Colonic mucosa (tissue), 4 donors: ENCODE results near the gene PRKN. TPM values are rescaled to one million over a fixed set of nuclear protein-coding genes. Genes with fewer than 3 reads are reported as not detected.

Experiments
- DNase-seq: peaks from one replicate; pipeline ENCODE4 v3.0.0-alpha.2; 2020
- H3K27ac ChIP-seq: fragments of 200-600 bp; one replicate; pipeline ENCODE4 v1.8.0; 2021
- H3K27me3 ChIP-seq: fragments of 200-600 bp; one replicate; pipeline ENCODE4 v1.8.0; 2021
- H3K36me3 ChIP-seq: fragments of 200-600 bp; one replicate; pipeline ENCODE4 v1.8.0; 2021
- H3K4me1 ChIP-seq: fragments of 200-600 bp; one replicate; pipeline ENCODE4 v1.8.0; 2021; ENCODE audit warnings: mild to moderate bottlenecking
- H3K4me3 ChIP-seq: fragments of 200-600 bp; one replicate; pipeline ENCODE4 v1.8.0; 2021
- H3K9ac ChIP-seq, 2 donors: one replicate each; pipeline ENCODE4 v1.7.0; 2013; ENCODE audit warnings: control low read depth in 2 of 2, low read depth in 2 of 2, low read length in 2 of 2
- H3K9me3 ChIP-seq: fragments of 200-600 bp; one replicate; pipeline ENCODE4 v1.8.0; 2021
- intact Hi-C: fragments of 100-400 bp; cut with DNase I; formaldehyde crosslinking; loops from one replicate; pipeline ENCODE4 v1.14.1; 2022
- total RNA-seq, 2 donors: library from RNA; stranded (reverse); fragmentation: NEBNext Ultra II Directional in 1 of 2; extraction: Animal tissue kit (Norgen Biotek cat#: 25700) in 1 of 2; gene quantifications; one replicate each; pipeline ENCODE4 v1.2.1, GENCODE V29; 2021
- TF ChIP-seq, protein P1 (sequence below): fragments of 200-600 bp; IDR thresholded peaks from one replicate; pipeline ENCODE4 v1.8.0; 2022; ENCODE audit warnings: antibody characterized with exemption, mild to moderate bottlenecking
- donor health status: healthy.
- donor health status: DM: no; HTN: no; CAD: no.
- donor health status: DM: no; HTN: no; CAD: no.

Gene PRKN
- total RNA-seq, 2 donors from 2014 or later, result 3.7 to 8.1 TPM

DNA sequence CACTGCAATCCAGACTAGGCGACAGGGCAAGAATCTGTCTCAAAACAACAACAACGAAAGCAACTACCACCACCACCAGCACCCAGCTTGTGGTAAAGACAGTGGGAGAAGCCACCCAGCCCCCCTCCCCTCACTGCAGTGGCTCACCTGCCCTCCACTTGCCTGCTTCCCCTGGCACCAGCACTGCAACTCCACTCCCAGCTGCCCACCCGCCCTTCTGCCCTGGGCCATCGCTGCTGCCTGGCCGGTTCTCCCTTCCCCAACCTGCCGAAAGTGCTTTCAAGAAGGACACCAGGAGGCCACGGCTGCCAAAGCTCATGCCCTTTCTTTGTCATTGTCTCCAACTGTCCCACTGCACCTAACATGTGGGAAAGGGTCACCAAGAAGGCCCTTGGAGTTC, 1359.1 kb downstream of the PRKN start:
- no peak overlapping the region for H3K9ac ChIP-seq
- TF ChIP-seq, protein P1, sequence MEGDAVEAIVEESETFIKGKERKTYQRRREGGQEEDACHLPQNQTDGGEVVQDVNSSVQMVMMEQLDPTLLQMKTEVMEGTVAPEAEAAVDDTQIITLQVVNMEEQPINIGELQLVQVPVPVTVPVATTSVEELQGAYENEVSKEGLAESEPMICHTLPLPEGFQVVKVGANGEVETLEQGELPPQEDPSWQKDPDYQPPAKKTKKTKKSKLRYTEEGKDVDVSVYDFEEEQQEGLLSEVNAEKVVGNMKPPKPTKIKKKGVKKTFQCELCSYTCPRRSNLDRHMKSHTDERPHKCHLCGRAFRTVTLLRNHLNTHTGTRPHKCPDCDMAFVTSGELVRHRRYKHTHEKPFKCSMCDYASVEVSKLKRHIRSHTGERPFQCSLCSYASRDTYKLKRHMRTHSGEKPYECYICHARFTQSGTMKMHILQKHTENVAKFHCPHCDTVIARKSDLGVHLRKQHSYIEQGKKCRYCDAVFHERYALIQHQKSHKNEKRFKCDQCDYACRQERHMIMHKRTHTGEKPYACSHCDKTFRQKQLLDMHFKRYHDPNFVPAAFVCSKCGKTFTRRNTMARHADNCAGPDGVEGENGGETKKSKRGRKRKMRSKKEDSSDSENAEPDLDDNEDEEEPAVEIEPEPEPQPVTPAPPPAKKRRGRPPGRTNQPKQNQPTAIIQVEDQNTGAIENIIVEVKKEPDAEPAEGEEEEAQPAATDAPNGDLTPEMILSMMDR, result no peak
- intact Hi-C loops, result no loop called here
- H3K4me1 ChIP-seq, result no peaks in the 10 kb centered on the region
- no peak for DNase-seq
- H3K36me3 ChIP-seq, result no peaks in the 10 kb centered on the region
- no peaks in the 10 kb centered on the region for H3K9me3 ChIP-seq
- H3K27me3 ChIP-seq, result no peaks in the 10 kb centered on the region
- H3K27ac ChIP-seq, result no peak overlapping the region
- no peak overlapping the region for H3K4me3 ChIP-seq

- H3K27me3 ChIP-seq, result no peaks in the 10 kb centered on the region
- H3K4me1 ChIP-seq, result no peaks in the 10 kb centered on the region
- no peak overlapping the region for H3K4me3 ChIP-seq
- H3K36me3 ChIP-seq, result no peaks in the 10 kb centered on the region
- intact Hi-C loops, result no loop called here
- H3K9me3 ChIP-seq, result no peaks in the 10 kb centered on the region
- TF ChIP-seq, protein P1, result no peak
- DNase-seq, result peak; percentile 31
- H3K27ac ChIP-seq, result no peak overlapping the region
- no peak overlapping the region for H3K9ac ChIP-seq
These were observed 1360.1 kb downstream of the PRKN start for GRCh38 chr6:161367472-161367871.

DNA sequence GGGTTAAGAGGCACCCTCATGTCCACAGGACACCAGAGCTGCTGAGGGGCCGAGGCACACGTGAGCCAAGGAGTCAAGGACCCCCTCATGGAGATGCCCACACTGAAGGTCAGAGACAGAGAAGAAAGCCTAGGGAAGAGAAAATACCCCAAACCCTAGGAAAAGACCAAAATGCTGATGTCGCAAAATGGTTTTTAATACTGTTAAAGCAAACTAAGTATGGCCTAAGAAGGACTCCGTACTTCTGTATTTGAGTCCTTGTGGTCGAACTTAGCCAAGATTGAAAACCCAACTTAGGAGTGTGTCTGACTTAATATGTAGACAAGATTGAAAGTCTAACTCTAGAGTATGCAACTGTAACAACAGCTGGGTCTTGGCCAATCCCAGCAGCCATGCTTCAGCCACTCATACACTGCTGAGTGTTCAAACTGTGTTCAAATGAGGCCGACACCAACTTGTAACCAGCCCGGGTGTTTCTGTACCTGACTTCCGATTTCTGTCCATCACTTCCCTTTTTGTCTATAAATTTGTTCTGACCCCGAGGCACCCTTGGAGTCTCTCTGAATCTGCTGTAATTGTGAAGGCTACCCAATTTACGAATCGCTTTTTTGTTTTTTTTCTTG, 1361.2 kb downstream of the PRKN start:
- H3K27me3 ChIP-seq, result no peaks in the 10 kb centered on the region
- no peak for DNase-seq
- no peaks in the 10 kb centered on the region for H3K36me3 ChIP-seq
- no peaks in the 10 kb centered on the region for H3K4me1 ChIP-seq
- H3K9ac ChIP-seq, result no peak overlapping the region
- TF ChIP-seq, protein P1, result no peak
- H3K27ac ChIP-seq, result no peak overlapping the region
- intact Hi-C loops, result no loop called here
- no peaks in the 10 kb centered on the region for H3K9me3 ChIP-seq
- no peak overlapping the region for H3K4me3 ChIP-seq

- no peak overlapping the region for H3K27ac ChIP-seq
- H3K9ac ChIP-seq, result no peak overlapping the region
- no peaks in the 10 kb centered on the region for H3K36me3 ChIP-seq
- no peaks in the 10 kb centered on the region for H3K4me1 ChIP-seq
- intact Hi-C loops, result no loop called here
- H3K4me3 ChIP-seq, result no peak overlapping the region
- no peaks in the 10 kb centered on the region for H3K9me3 ChIP-seq
- DNase-seq, result no peak
- TF ChIP-seq, protein P1, result no peak
- no peaks in the 10 kb centered on the region for H3K27me3 ChIP-seq
These were observed 1361.9 kb downstream of the PRKN start for GRCh38 chr6:161365633-161366032.

GRCh38 chr6:161363286-161363685, 1364.3 kb downstream of the PRKN start:
- Histone ChIP-seq H3K9ac (no peak overlapping the region), H3K36me3 (no peaks in the 10 kb centered on the region), H3K4me3 (no peak overlapping the region), H3K27me3 (no peaks in the 10 kb centered on the region), H3K27ac (no peak overlapping the region), H3K9me3 (no peaks in the 10 kb centered on the region), H3K4me1 (no peaks in the 10 kb centered on the region)
- no peak for DNase-seq
- TF ChIP-seq, protein P1, result no peak
- intact Hi-C loops, result no loop called here
